Measurements from ENCODE around the gene SLC2A11.

SLC2A11 gene, protein sequence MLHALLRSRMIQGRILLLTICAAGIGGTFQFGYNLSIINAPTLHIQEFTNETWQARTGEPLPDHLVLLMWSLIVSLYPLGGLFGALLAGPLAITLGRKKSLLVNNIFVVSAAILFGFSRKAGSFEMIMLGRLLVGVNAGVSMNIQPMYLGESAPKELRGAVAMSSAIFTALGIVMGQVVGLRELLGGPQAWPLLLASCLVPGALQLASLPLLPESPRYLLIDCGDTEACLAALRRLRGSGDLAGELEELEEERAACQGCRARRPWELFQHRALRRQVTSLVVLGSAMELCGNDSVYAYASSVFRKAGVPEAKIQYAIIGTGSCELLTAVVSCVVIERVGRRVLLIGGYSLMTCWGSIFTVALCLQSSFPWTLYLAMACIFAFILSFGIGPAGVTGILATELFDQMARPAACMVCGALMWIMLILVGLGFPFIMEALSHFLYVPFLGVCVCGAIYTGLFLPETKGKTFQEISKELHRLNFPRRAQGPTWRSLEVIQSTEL

DNA sequence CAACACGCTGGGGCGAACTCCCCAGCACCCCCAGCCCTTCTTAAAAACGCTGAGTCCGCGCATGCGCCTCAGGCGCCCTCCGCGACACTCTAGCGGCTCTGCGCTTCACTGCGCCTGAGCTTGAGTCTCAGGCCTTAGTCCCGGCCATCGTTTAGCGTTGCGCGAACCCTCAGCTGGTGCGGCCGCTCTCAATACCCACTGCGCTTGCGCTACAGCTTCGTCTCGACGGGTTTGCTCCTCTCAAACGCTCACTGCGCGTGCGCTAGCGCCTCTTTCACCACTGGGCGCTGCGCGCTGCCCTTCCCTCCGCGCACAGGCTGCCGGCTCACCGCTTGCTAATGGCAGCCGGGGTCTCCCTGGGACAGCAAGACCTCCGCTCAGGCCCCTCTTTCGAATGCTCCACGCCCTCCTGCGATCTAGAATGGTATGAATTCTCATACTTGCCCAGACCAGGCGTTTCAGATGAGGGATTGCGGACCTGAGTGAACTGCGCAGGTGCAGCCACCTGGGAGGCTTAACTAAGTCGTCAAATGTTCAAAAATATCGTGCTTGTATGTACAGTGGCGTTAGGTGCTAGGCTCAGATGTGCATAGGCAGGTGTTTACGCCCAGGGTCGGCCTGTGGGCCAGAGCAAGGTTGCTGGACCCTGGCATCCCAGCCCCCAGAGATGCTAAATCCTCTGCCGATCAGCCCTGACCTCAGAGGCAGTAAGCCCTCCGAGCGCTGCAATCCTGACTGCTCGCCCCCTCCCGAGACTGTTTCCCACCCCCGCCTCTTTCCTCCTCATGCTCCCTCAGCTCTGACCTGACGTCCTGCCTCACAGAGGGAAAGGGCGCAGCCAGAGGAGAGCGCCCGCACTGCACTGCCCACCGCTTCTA is at the start of gene SLC2A11:
Gene SLC2A11, plus strand, starts transcription at position 270 of the 878 bp plus-strand sequence. Its CDS starts 125 bp downstream, at position 395.
- DNase-seq, result peak; percentile 93

DNA sequence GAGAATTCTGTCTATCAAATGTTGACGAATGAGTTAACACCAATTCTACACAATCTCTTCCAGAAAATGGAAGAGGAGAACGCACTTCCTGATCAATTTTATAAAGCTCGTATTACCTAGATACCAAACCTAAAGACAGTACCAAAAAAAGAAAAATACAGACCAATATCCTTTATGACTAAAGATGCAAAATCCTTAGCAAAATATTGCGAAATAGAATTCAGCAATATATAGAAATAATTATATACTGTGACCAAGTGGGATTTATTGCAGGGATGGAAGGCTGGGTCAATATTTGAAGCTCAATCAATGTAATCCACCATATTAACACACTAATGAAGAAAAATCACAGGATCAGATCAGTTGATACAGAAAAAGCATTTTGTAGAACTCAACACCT is 45.3 kb upstream of the SLC2A11 start:
- DNase-seq, result no peak

DNA sequence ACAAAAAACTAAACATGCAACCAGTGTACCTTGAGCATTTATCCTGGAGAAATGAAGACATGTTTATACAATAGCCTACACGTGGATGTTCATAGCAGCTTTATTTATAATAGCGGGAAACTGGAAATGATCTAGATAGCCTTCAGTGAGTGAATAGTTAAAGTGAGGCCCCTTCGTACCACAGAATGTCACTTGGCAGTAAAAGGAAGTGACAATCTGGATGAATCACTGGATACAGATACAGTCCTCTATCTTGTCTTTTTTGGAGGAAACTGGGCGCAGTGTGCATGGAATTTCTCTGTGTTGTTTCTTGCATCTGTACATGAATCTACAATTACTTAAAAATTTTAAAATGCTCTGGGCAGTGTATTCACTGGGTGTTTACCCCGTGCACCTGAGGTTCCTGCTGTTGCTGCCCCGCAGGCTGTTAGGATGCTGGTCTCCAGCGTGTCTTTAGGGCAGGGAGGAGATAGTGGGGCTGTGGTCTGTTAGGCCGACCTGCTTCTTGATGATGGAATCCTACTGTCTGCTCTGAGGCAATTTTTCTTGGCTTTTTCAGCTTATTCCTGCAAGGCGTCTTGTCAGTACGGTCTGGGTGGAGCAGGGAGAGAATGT is 42.0 kb upstream of the SLC2A11 start:
- no peak for DNase-seq

DNA sequence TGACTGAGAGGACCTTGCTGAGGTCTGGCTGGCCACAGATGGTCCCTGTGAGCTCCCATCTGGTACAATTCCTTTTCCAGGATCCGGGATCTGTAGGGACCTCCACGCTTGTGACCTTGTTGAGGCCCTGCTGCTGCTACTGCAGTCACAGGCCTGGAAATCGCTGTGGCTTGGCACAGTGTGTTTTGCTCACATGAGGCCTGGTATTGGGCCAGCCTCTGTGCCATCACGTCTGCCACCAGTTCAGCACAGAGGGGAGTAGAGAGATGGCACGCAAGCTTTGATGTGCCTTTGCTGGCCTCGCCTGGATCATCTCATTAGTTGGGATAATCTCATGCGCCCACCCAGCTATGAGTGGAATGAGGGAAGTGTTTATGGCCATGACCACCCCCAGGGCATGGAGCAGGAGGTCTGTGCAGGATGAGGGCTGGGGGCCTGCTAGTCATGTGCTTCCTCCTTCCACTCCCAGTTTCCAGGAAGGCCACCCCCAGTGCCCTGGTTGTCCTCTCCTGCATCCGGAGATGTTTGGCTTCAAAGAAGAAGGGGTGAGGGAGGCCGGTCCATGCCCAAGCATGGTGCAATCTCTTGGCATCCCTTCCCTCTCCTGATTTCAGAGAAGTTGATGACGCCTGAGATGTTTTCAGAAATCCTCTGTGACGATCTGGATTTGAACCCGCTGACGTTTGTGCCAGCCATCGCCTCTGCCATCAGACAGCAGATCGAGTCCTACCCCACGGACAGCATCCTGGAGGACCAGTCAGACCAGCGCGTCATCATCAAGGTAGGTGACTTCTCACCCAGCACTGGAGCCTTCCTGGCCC is 41.3 kb upstream of the SLC2A11 start:
- DNase-seq, result no peak

- no peak for DNase-seq
Observed at GRCh38 chr22:23817146-23817545, 40.5 kb upstream of the SLC2A11 start.

DNA sequence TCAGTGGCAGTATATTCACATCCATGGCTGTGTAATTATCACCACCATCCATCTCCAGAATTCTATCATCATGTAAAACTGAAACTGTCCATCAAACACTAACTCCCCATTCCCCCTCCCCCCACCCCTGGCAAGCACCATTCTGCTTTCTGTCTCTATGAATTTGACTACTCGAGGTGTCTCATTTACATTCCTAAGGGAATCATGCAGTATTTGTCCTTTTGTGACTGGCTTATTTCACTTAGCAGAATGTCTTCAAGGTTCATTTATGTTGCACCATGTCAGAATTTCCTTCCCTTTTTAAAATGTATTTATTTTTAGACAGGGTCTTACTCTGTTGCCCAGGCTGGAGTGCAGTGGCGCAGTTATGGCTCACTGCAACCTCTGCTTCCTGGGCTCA is 39.1 kb upstream of the SLC2A11 start:
- no peak for DNase-seq

DNA sequence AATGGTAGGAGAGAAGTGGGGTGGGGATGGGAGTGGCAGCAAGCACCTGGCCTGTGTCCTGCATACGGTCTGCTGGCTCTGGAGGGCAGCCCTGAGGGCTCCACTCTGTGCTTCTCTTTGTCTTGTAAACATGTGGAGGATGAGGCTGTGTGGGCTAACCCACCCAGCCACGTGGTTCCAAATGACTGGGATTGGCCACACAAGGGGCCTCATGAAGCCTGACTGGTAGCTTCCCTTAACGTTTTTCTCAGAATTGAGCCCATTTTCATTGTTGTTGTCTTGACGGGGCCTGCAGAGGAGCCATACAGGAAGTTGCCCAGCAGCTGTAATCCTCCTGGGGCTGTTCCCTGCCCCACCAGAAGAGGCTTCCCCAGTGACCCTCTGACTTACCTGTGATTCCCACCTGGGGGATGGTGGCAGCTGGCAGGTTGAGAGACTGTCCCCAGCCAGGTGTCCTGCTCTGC is 36.9 kb upstream of the SLC2A11 start:
- no peak for DNase-seq

GRCh38 chr22:23822101-23822671 is 35.5 kb upstream of the SLC2A11 start:
- DNase-seq, result no peak

DNA sequence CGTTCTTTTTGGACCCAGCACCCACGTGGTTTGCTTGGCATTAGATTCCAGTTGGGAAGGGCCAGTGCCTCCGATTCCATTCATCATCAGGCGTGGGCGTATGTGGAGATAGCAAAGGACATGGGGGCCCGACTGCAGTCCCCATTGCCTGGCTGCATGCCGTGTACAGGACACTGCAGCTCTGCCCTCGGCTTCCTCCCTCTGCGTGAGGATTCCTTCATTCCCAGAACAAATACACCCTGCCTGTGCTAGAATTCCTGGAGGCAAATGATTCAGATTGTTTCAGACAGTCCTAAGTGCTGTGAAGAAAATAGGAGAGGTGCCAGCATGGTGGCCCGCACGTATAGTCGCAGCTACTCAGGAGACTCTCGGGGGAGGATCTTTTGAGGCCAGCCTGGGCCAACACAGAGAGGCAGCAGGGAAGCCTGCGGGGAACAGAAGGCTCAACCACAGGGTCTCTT is 34.3 kb upstream of the SLC2A11 start:
- DNase-seq, result no peak

DNA sequence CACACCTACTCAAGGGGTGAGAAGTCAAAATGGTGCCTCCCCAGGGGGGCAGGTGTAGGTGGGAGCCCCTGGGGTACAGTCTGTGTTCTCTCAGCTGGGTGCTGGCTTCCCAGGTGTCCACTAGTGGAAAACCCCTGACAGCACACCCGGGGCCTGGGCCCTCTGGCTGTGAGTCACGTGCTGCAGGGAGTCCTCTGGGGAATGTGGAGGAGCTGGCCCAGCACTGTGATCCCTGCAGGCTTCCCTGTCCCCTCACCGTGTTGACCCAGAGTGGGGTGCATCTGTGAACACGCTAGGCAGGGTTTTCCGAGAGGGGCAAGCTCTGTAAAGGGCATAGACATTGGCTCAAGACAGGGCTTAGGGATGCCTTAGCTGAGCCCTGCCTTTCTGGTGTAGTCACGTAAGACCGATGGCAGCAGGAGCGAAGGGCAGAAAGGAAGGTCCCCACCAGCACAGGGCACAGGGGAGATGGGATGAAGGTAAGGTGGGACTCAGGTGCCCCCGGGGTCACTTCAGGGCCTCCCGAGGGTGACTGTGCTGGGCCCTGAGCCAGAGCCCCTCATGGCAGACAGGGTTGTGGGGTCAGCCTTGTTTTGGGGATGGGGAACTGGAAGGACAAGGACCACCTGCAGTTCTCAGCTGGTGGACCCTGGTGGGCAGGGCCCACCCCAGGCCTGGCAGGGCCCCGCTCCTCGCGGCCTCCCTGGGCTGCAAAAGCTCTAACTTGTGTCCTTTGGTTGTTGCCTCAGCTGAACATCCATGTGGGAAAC is 33.0 kb upstream of the SLC2A11 start:
- no peak for DNase-seq

- no peak for DNase-seq
Observed at GRCh38 chr22:23825246-23825905, 32.3 kb upstream of the SLC2A11 start.

- DNase-seq, result no peak
Observed at GRCh38 chr22:23826510-23827350, 30.9 kb upstream of the SLC2A11 start.

GRCh38 chr22:23827351-23827995 is 30.2 kb upstream of the SLC2A11 start:
- DNase-seq, result no peak

DNA sequence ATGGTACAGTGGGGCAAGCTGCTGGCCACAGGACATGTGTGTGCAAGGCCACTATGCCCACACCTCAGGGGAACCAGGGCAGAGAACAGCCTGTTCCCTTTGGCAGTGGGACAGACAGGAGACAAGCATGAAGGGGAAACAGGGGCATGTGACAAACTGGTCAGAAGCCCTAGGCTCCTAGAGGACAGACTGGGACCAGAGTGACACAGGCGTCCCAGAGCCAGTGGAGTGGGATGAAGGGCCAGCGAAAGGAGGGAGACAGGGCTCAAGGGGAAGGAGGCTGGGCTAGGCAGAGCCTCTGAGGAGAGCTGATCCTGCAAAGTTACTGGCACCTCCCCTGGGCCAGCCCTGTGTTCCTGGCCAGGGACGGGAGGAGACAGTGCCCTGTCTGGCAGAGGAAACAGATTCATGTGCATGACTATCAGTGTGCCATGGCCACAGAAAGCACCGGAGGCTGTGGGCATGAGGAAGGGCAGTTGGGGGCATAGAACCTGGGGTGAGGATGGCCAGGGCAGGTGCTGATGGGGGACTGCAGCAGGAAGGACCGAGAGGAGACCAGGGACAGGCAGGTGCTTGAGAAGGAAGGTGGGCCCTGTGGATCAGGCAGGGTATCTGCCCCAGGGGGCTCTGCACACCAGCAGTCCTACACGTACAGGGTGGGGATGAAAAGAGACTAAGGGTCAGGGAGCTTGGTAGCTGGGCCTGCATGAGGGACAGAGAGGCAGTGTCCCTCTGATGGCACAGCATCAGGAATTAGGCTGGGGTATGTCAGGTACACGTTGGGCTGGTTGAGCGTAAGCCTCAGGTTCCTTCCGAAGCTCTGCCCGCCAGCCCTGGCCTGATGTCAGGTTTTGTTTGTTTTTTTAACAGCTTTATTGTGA is 28.6 kb upstream of the SLC2A11 start:
- no peak for DNase-seq

GRCh38 chr22:23829845-23830372 is 27.8 kb upstream of the SLC2A11 start:
- DNase-seq, result no peak

DNA sequence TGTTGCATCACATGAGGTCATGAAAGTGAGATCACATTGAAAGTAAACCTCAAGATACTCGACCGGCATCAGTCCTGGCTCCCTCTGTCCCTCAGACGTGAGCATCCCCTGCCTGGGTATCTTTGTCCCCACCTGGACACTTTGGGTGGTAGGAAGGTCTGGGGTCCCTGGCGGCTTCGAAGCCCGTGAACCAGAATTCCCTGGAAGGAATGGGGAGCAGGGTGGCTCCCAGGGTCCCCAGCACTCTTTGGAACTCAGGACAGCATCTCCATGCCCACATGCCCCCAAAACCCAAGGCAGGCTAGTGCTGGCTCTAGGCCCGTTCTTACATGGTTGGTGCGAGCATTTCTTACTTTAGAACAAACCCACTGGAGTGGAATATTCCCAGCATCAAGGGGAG is 26.4 kb upstream of the SLC2A11 start:
- no peak for DNase-seq

- DNase-seq, result no peak
Observed at GRCh38 chr22:23831781-23832180, 25.9 kb upstream of the SLC2A11 start.

Data from NCI-H510A (cell line).